HUES48 (cell line): ENCODE data around the gene FARP2.

Source experiments
- H3K27ac ChIP-seq: one replicate; pipeline ENCODE4 v1.7.0; 2013; ENCODE audit warnings: low read depth, low read length, inconsistent platforms
- H3K27me3 ChIP-seq: 2 replicates; pipeline ENCODE4 v1.6.1; 2013; ENCODE audit warnings: mild to moderate bottlenecking, low read length; ENCODE audit not compliant: control insufficient read depth, insufficient read depth
- H3K36me3 ChIP-seq: 2 replicates; pipeline ENCODE4 v1.6.1; 2013; ENCODE audit warnings: low read length; ENCODE audit not compliant: control insufficient read depth, insufficient read depth
- H3K4me1 ChIP-seq: 2 replicates; pipeline ENCODE4 v1.6.1; 2013; ENCODE audit warnings: mild to moderate bottlenecking, low read length; ENCODE audit not compliant: control insufficient read depth, insufficient read depth
- H3K4me3 ChIP-seq: 2 replicates; pipeline ENCODE4 v1.5.1; 2013; ENCODE audit warnings: mild to moderate bottlenecking, low read depth, low read length
- H3K9ac ChIP-seq: 2 replicates; pipeline ENCODE4 v1.6.1; 2013; ENCODE audit warnings: mild to moderate bottlenecking, low read depth, low read length, moderate library complexity
- H3K9me3 ChIP-seq: 2 replicates; pipeline ENCODE4 v1.6.1; 2013; ENCODE audit warnings: low read length; ENCODE audit not compliant: control insufficient read depth, insufficient read depth

Gene FARP2

DNA sequence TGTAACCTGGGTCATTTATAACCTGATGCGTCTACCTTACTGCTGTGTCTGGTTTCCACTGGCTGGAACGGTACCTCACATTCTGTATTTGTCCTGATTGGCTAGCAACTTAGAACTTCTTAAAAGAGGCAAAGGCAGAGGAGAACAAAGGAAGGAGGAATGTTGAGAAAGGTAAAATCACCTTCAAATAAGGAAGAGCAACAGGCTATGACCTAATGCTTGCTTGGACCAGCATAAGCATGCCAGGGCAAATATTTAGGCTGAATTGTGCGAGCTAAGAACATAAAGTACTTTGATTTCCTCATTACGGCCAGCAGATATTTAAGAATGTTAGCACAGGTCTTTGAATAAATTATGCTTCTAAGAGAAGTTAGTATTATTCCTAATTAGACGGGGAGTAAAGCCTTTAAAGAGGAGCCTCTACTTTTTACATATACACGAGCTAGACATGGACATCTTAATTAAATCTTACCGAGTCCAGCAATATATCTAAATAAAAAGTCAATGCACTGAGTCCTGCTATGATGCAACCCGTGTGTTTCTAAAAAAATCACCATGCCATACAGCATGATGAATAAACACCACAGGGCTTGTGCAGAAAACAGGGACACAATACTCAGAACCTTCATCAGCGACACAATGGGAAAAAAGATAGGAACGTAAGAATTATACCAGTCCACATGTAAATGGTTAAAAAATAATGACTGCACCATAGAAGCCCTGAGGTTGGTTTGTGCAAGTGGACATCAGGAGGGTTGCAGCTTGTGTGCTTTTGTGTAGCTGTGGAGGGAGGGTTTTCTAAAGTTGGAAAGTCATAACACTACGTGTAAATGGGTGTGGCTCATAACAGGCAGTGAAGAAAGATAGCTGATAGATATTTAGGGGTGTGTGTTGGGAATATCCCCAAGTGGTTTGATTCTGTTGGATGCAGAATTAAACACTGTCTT lies 26.1 kb upstream of the FARP2 start:
- Histone ChIP-seq H3K36me3 (peaks cover 76% of the 10 kb centered on the region), H3K27me3 (no peaks in the 10 kb centered on the region), H3K9me3 (no peaks in the 10 kb centered on the region), H3K4me3 (no peak overlapping the region), H3K27ac (no peak overlapping the region), H3K9ac (no peak overlapping the region), H3K4me1 (no peaks in the 10 kb centered on the region)

DNA sequence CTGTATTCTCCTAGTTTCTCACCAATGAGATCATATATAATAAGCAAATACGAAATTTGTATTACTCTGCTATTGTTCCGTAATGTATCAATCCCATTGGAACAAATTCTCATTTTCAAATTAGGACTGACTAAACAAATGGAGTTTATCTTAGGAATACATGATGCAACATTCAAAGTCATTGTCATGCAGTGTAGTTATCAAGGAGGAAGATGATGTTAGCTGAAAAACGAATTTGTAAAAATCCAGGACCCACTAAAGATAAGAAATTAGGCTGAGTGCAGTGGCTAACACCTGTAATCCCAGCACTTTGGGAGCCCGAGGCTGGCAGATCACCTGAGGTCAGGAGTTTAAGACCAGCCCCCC lies 25.5 kb upstream of the FARP2 start:
- no peaks in the 10 kb centered on the region for H3K4me1 ChIP-seq
- no peaks in the 10 kb centered on the region for H3K9me3 ChIP-seq
- H3K4me3 ChIP-seq = no peak overlapping the region
- H3K27ac ChIP-seq = no peak overlapping the region
- no peak overlapping the region for H3K9ac ChIP-seq
- H3K36me3 ChIP-seq = peaks cover 76% of the 10 kb centered on the region
- H3K27me3 ChIP-seq = no peaks in the 10 kb centered on the region

DNA sequence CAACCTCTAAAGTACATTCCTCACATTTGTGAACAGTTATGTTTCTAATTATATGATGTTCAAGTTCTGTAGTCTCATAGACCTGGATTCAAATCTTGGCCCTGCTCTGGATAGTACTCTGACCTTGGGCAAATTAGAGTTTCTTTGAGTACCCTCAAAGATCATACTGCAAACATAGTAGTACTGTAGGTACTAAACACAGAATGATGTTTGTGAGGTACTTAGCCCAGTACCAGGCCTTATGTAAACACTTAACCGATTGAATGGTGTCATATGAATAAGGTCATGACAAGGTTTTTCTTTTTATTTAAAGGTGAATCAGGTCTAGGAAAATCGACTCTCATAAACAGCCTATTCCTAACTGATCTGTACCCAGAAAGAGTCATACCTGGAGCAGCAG lies 21.3 kb upstream of the FARP2 start:
- Histone ChIP-seq H3K4me3 (no peak overlapping the region), H3K9ac (no peak overlapping the region), H3K9me3 (no peaks in the 10 kb centered on the region), H3K4me1 (no peaks in the 10 kb centered on the region), H3K27ac (no peak overlapping the region), H3K27me3 (no peaks in the 10 kb centered on the region), H3K36me3 (peaks cover 78% of the 10 kb centered on the region)

DNA sequence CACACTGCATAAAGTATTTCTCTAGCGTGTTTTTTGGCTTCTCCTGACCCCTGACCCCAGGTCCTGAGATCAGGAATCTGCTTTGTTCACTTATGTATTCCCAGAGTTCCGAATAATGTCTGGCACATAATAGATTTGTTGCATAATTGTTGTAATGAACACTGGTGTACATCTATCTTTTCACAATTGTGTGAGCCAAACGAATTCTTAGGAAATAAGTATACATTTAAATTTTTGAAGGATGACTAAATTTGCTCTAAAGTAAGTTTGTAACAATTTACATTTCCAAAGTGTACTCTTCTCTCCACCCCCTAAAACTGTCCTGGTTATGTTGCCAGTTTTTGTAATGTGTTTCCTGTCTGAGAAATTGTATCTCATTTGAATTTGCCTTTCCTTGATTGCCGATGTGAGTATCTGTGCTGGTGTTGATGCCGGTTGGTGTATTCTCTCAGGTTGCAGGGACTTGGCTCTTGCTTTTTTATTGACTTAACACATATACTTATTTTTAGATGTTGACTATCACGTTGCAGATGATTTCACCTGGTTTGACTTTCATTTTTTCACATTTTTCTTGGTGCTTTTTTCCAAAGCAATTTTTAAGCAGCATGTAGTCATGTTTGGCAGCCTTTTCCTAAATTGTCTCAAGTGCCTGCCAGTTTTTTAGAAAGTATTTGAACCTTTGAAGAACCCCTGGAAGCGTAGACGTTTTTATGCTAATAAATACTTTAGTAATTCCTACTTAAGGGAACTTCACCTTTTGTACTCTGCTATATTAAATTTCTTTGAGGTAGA lies 16.1 kb upstream of the FARP2 start:
- Histone ChIP-seq H3K4me1 (no peaks in the 10 kb centered on the region), H3K27me3 (no peaks in the 10 kb centered on the region), H3K36me3 (peaks cover 94% of the 10 kb centered on the region), H3K4me3 (no peak overlapping the region), H3K9me3 (no peaks in the 10 kb centered on the region), H3K9ac (no peak overlapping the region), H3K27ac (no peak overlapping the region)

DNA sequence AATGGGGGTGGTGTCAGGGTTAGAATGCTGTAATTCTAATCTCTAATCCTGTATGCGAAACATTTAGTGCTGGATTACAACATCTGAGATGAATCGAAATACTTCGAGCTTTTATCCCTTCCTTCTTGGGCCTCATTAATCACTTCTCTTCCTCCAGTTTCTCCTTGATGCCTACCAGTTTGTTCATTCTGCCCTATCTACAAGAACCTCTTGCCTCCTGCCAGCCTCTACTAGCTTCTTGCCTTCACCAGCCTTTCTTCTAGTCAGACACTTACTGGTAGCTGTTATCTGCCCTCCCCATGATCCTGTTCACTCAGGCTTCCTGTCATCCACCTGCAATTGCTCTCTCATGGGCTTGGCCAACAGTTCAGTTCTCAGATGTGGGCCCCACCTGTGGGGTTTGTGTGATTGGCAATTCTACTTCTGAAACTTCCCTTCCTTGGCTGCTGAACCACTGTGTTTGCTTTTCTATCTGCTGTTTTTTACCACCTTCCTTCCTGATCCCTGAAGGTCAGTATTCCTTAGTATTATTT lies 15.4 kb upstream of the FARP2 start:
- Histone ChIP-seq H3K9me3 (no peaks in the 10 kb centered on the region), H3K36me3 (peaks cover 94% of the 10 kb centered on the region), H3K27ac (no peak overlapping the region), H3K4me1 (no peaks in the 10 kb centered on the region), H3K27me3 (no peaks in the 10 kb centered on the region), H3K4me3 (no peak overlapping the region), H3K9ac (no peak overlapping the region)

DNA sequence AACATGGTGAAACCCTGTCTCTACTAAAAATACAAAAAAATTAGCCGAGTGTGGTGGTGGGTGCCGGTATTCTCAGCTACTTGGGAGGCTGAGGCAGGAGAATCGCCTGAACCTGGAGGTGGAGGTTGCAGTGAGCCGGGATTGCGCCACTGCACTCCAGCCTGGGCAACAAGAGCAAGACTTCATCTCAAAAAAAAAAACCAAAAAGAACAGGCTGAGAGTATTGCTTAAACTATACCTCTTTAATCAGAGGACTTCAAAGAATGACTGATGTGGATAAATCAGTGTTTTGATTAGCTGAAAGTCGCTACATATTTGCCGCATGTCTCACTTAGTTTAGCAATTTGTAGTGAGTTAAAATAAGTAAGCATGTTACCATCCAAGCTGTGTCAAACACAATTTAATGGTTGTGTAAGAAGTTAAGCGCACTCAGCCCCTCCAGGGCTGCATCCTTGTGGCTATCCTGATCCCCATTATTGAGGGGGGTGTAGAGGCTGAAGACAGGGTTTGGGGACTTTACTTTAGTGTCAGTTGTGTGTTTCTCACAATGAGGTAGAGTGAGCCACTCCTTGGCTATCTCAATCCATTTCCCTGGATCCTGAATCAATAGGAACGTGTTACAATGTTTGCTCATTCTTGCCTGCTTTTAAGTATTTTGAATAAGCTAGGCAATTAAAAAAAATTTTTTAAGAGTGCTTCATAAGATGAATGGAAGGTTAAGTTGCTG lies 11.0 kb upstream of the FARP2 start:
- Histone ChIP-seq H3K4me1 (no peaks in the 10 kb centered on the region), H3K27ac (no peak overlapping the region), H3K27me3 (no peaks in the 10 kb centered on the region), H3K36me3 (peaks cover 98% of the 10 kb centered on the region), H3K9me3 (no peaks in the 10 kb centered on the region), H3K4me3 (no peak overlapping the region), H3K9ac (no peak overlapping the region)

DNA sequence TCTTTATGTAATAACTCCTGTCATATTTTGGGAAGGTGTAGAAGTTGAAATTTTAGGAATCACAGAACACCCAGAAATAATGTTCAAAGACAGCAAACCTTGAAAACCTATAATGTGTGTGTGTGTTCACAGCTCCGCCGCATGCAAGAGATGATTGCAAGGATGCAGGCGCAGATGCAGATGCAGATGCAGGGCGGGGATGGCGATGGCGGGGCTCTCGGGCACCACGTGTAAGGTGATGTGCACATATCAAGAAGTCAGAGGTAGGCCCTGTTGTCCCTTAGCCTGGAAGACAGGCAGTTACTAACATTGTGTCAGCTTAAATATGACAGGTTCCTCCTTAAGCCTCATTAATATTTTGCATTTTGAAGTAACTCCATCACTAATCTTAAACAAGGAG lies 6.1 kb upstream of the FARP2 start:
- peaks cover 6% of the 10 kb centered on the region; the same call in 1 of the 2 replicates for H3K4me1 ChIP-seq
- no peak overlapping the region for H3K4me3 ChIP-seq
- H3K9me3 ChIP-seq = no peaks in the 10 kb centered on the region
- H3K27me3 ChIP-seq = no peaks in the 10 kb centered on the region
- H3K9ac ChIP-seq = no peak overlapping the region
- H3K27ac ChIP-seq = no peak overlapping the region
- H3K36me3 ChIP-seq = peaks cover 94% of the 10 kb centered on the region

DNA sequence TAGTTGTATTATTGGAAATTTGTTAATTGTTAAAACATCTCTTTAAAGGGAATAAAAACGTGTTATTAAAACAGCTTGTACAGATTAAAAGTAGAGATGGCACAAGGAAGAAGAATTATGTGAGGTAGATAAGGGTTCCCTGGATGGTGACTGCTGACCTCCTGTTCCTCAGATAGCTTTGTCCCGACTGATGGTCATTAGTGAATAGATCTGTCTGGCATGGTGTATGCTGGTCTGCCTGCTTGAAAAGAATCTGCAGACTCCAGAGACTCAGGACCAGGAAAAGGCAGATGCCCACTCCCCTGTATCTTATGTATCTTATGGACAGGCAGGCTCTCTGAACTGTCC lies 5.6 kb upstream of the FARP2 start:
- H3K4me3 ChIP-seq = no peak overlapping the region
- no peak overlapping the region for H3K9ac ChIP-seq
- H3K27me3 ChIP-seq = no peaks in the 10 kb centered on the region
- peaks cover 88% of the 10 kb centered on the region for H3K36me3 ChIP-seq
- H3K4me1 ChIP-seq = peaks cover 6% of the 10 kb centered on the region; the same call in 1 of the 2 replicates
- no peak overlapping the region for H3K27ac ChIP-seq
- no peaks in the 10 kb centered on the region for H3K9me3 ChIP-seq

DNA sequence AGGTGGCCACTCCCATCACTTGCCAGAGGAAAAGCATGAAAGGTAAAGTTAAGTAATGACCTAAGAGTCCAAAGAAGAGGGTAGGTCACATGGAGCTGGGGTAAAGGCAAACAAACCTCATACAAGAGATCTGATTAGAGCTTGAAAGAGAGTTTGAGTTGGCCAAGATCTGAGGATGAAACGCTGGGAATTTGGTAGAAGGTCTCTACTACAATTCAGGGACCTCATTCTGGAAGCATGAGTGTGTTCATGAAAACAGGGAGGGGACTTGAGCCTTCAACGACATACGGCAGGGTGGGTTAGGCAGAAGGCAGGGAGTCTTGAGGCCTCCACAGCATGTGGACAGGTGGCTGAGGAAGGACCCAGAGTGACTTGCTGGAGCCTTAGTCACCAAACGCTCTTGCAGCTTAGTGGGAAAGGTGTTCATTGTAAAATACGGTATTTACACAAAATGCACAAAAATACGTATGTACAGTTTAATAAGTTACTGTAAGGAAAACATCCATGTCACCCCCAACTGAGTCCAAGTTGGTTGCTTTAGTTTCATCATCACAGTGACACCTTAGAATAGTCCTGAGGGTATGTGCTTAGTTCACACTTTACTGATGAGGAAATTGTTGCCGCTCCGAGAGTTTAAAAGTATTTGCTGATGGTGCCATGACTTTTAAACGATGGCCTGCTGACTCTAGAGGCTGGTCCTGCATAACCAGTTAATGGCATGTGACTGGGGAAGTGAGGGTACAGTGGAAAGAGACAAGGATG lies 5.0 kb upstream of the FARP2 start:
- Histone ChIP-seq H3K27me3 (no peaks in the 10 kb centered on the region), H3K9me3 (no peaks in the 10 kb centered on the region), H3K4me1 (peaks cover 6% of the 10 kb centered on the region; the same call in 1 of the 2 replicates), H3K9ac (no peak overlapping the region), H3K36me3 (peaks cover 83% of the 10 kb centered on the region), H3K27ac (peak overlapping the region; percentile 5), H3K4me3 (no peak overlapping the region)

DNA sequence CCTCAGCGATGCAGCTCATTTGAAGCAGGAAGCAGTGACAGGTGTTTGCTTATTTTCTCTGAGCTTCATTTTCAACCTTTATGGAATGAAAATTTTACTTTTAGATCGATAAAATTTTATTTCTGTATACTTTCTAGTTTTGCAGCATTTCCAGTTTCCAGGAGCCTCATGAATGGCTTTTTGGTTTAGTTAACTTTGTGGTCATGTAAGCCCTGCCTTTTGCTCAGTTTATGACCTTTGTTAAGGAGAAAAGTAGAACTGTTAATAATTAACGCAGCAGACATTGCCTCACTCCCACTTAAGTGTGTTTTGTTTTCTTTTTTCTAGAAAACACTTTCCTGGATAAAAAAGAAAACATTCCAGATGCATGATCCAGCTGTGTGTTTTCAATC lies 4.4 kb upstream of the FARP2 start:
- no peaks in the 10 kb centered on the region for H3K9me3 ChIP-seq

More for the DNA sequence above, 4.4 kb upstream of the FARP2 start:
- H3K36me3 ChIP-seq = peaks cover 77% of the 10 kb centered on the region
- no peak overlapping the region for H3K9ac ChIP-seq
- H3K4me3 ChIP-seq = no peak overlapping the region
- H3K27ac ChIP-seq = peak overlapping the region; percentile 5
- H3K27me3 ChIP-seq = no peaks in the 10 kb centered on the region
- H3K4me1 ChIP-seq = peaks cover 6% of the 10 kb centered on the region; the same call in 1 of the 2 replicates
